Measurements from ENCODE around the gene METRN.
"Not testable (repeated sequence)": the region's sequence is repeated elsewhere in the genome, so short reads cannot be mapped to it uniquely, and the experiment has no call there.

Gene METRN

DNA sequence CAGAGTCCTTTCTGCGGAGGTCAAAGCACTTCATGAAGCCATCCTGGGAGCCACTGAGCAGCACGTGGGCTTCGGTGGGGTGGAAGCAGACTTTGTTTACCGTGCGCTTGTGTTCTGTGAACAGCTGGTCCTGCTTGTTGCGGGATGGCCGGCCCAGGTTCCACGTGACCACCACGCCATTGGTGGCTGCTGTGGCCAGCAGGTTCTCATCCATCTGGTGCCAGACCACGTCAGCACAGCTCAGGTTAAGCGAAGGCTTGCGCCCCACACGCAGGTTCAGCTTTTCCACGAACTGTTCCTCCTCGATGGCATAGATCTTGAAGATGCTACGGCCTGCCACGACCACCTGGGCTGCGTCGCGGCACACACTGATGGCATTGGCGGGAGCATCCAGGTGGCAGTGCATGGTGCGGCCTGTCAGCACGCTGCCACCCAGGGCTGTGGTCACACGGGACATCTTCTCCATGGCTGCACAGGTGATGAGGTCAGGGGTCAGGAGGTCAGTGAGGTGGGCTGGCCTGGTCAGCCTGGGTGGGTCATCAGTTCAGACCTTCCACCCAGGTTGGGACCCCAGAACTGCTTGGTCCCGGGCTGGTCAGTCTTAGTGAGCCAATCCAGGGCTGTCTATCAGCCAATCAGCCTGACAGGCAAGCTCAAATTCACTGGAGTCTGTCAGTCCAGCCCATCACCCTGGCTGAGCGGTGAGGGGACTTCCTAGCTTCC, 25.6 kb upstream of the METRN start:
- Histone ChIP-seq H3K9ac (ENCODE audit: low read length) (peak overlapping the region; percentile 95), H2BK15ac (ENCODE audit: low read depth, poor library complexity, severe bottlenecking) (no peak overlapping the region), H3K4me3 (ENCODE audit: insufficient read depth in 1 of 2, low read depth in 1 of 2, low read length in 2 of 2) (peak overlapping the region; percentile 78 to 96), H3K27me3 (ENCODE audit: control insufficient read depth in 1 of 2, insufficient read depth in 1 of 2, low read length in 2 of 2) (peaks cover 22 to 26% of the 10 kb centered on the region in 2 experiments), H2AK5ac (ENCODE audit: low read length, severe bottlenecking) (no peak overlapping the region), H3K9me3 (ENCODE audit: control insufficient read depth, low read length) (no peaks in the 10 kb centered on the region), H3K18ac (ENCODE audit: low read depth in 1 of 2, low read length in 2 of 2) (peak overlapping the region in 1 of 2 experiments; percentile 63), H2BK12ac (ENCODE audit: low read length in 2 of 2) (no peak overlapping the region), H2BK5ac (ENCODE audit: low read depth, low read length, poor library complexity, severe bottlenecking) (no peak overlapping the region), H3K14ac (ENCODE audit: low read length in 2 of 2) (no peak overlapping the region), H3K4me2 (ENCODE audit: low read length, poor library complexity, severe bottlenecking) (peak overlapping the region; percentile 85), H2AFZ (ENCODE audit: low read depth, low read length) (no peak overlapping the region), H3K79me1 (replicated peaks; ENCODE audit: low read length, poor library complexity, severe bottlenecking) (peaks cover 39% of the 10 kb centered on the region), H4K91ac (ENCODE audit: low read length) (peak overlapping the region; percentile 75), H2BK120ac (ENCODE audit: low read depth, low read length) (no peak overlapping the region), H4K8ac (ENCODE audit: low read length) (peak overlapping the region; percentile 96), H3K4me1 (ENCODE audit: control insufficient read depth, insufficient read depth, low read depth, low read length) (peaks cover 43% of the 10 kb centered on the region), H3K27ac (ENCODE audit: low read length, poor library complexity, severe bottlenecking) (no peak overlapping the region), H3K4ac (ENCODE audit: low read depth in 1 of 2, low read length in 2 of 2) (peak overlapping the region; percentile 80 to 88), H3K36me3 (ENCODE audit: control insufficient read depth in 1 of 2, insufficient read depth in 2 of 2, low read depth in 1 of 2, low read length in 2 of 2) (peaks cover 25 to 44% of the 10 kb centered on the region in 2 experiments), H3K23ac (ENCODE audit: low read length in 2 of 2) (no peak overlapping the region)
- 91% methylated on average over 25 of the region's 26 CpGs for WGBS
- DNase-seq, result no peak

DNA sequence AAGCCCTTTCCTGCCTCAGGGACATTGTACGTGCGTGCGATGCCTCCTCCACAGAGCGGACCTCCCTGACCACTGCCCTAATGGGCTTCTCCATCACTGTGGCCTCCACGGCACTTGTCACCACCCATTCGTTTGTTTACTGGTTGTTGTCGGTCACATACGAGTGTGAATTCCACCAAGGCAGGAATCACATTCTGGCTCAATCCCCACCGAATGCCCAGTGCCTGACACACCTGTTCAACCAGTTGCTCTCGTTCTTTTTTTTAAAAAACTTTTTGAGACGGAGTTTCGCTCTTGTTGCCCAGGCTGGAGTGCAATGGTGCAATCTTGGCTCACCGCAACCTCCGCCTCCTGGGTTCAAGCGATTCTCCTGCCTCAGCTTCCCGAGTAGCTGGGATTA, 23.7 kb upstream of the METRN start:
- not testable (repeated sequence) for H2BK12ac ChIP-seq (ENCODE audit: low read length in 2 of 2); H3K18ac ChIP-seq (ENCODE audit: low read depth in 1 of 2, low read length in 2 of 2); H2BK120ac ChIP-seq (ENCODE audit: low read depth, low read length); H3K9ac ChIP-seq (ENCODE audit: low read length); H3K9me3 ChIP-seq (ENCODE audit: control insufficient read depth, low read length); H3K4me2 ChIP-seq (ENCODE audit: low read length, poor library complexity, severe bottlenecking); H2AFZ ChIP-seq (ENCODE audit: low read depth, low read length); H2AK5ac ChIP-seq (ENCODE audit: low read length, severe bottlenecking); H4K91ac ChIP-seq (ENCODE audit: low read length); DNase-seq; H3K4me3 ChIP-seq (ENCODE audit: insufficient read depth in 1 of 2, low read depth in 1 of 2, low read length in 2 of 2); H4K8ac ChIP-seq (ENCODE audit: low read length); H3K27ac ChIP-seq (ENCODE audit: low read length, poor library complexity, severe bottlenecking); H2BK5ac ChIP-seq (ENCODE audit: low read depth, low read length, poor library complexity, severe bottlenecking); H3K23ac ChIP-seq (ENCODE audit: low read length in 2 of 2); H3K4ac ChIP-seq (ENCODE audit: low read depth in 1 of 2, low read length in 2 of 2); H2BK15ac ChIP-seq (ENCODE audit: low read depth, poor library complexity, severe bottlenecking); H3K14ac ChIP-seq (ENCODE audit: low read length in 2 of 2)
- Histone ChIP-seq H3K4me1 (ENCODE audit: control insufficient read depth, insufficient read depth, low read depth, low read length) (peaks cover 39% of the 10 kb centered on the region), H3K36me3 (ENCODE audit: control insufficient read depth in 1 of 2, insufficient read depth in 2 of 2, low read depth in 1 of 2, low read length in 2 of 2) (peaks cover 17 to 27% of the 10 kb centered on the region in 2 experiments), H3K79me1 (replicated peaks; ENCODE audit: low read length, poor library complexity, severe bottlenecking) (peaks cover 25% of the 10 kb centered on the region), H3K27me3 (ENCODE audit: control insufficient read depth in 1 of 2, insufficient read depth in 1 of 2, low read length in 2 of 2) (peaks cover 41 to 43% of the 10 kb centered on the region in 2 experiments)
- 87% methylated on average over 16 of the region's 16 CpGs for WGBS

DNA sequence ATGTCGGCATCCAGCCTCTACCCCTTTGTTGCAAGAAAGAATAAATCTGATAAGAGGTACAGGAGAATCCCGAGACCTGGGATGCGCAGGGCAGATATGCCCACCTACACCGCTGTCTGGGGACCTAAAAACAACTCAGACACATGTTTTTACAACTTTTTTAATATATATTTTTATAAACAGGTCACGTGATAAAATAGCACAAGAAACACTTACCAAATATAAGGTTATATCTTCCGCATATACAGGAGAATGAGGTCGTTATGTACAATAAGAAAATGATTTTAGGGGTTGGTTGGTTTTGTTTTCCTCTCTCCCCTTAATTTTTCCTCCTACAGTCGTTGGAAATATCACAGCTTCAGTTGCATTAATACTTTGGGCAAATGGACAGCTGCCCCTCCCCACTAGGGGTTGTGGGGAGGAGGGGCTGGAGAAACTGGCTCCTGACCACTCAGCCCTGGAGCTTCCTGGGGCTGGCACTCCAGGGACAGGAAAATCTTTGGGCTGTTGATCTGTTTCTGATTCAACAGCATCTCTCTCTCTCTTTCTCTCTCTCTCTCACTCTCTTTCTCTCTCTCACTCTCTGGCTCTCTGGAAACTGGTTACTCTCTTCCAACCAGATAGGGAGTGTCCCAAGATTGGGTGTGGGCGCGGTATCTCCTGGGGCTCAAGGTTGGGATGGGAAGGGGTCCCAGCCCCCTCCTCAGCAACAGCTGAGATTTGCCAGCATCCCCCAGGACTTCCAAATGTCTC, 22.4 kb upstream of the METRN start:
- Histone ChIP-seq H3K18ac (ENCODE audit: low read depth in 1 of 2, low read length in 2 of 2) (no peak overlapping the region), H4K91ac (ENCODE audit: low read length) (no peak overlapping the region), H3K4me2 (ENCODE audit: low read length, poor library complexity, severe bottlenecking) (no peak overlapping the region), H3K4ac (ENCODE audit: low read depth in 1 of 2, low read length in 2 of 2) (no peak overlapping the region), H3K79me1 (replicated peaks; ENCODE audit: low read length, poor library complexity, severe bottlenecking) (peaks cover 15% of the 10 kb centered on the region), H3K9me3 (ENCODE audit: control insufficient read depth, low read length) (no peaks in the 10 kb centered on the region), H2AFZ (ENCODE audit: low read depth, low read length) (no peak overlapping the region), H3K27ac (ENCODE audit: low read length, poor library complexity, severe bottlenecking) (no peak overlapping the region), H4K8ac (ENCODE audit: low read length) (no peak overlapping the region), H3K4me1 (ENCODE audit: control insufficient read depth, insufficient read depth, low read depth, low read length) (peaks cover 37% of the 10 kb centered on the region), H3K14ac (ENCODE audit: low read length in 2 of 2) (no peak overlapping the region), H2BK5ac (ENCODE audit: low read depth, low read length, poor library complexity, severe bottlenecking) (no peak overlapping the region), H2BK120ac (ENCODE audit: low read depth, low read length) (no peak overlapping the region), H2BK15ac (ENCODE audit: low read depth, poor library complexity, severe bottlenecking) (no peak overlapping the region), H2AK5ac (ENCODE audit: low read length, severe bottlenecking) (no peak overlapping the region), H3K36me3 (ENCODE audit: control insufficient read depth in 1 of 2, insufficient read depth in 2 of 2, low read depth in 1 of 2, low read length in 2 of 2) (peaks cover 4 to 16% of the 10 kb centered on the region in 2 experiments), H3K9ac (ENCODE audit: low read length) (no peak overlapping the region), H3K27me3 (ENCODE audit: control insufficient read depth in 1 of 2, insufficient read depth in 1 of 2, low read length in 2 of 2) (peaks cover 49% of the 10 kb centered on the region in 2 experiments), H3K4me3 (ENCODE audit: insufficient read depth in 1 of 2, low read depth in 1 of 2, low read length in 2 of 2) (no peak overlapping the region), H2BK12ac (ENCODE audit: low read length in 2 of 2) (no peak overlapping the region), H3K23ac (ENCODE audit: low read length in 2 of 2) (no peak overlapping the region)
- 100% methylated on average over 6 of the region's 10 CpGs for WGBS
- DNase-seq, result no peak

DNA sequence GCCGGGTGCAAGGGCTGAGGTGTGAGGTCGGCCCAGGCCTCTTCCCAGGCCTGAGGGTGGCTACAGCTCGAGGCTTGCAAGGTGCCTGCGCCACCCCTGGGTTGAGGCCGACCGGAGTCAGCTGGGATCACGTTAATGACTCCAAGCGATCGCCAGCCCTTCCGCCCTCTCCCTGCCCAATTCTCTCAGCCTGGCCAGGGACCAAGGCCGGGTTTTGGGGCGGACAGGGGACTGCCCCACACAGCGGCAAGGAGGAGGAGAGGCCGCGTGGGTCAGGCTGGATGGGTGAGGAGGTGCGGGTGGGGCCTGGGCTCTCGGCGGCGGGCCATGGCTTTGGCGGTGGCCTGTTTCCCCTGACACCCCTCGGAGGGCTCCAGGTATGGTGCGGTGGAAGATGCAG, 21.6 kb upstream of the METRN start:
- H2AK5ac ChIP-seq (ENCODE audit: low read length, severe bottlenecking), result no peak overlapping the region
- H3K4me3 ChIP-seq (ENCODE audit: insufficient read depth in 1 of 2, low read depth in 1 of 2, low read length in 2 of 2), result no peak overlapping the region
- 54% methylated on average over 22 of the region's 22 CpGs for WGBS
- H2AFZ ChIP-seq (ENCODE audit: low read depth, low read length), result no peak overlapping the region
- H3K4me1 ChIP-seq (ENCODE audit: control insufficient read depth, insufficient read depth, low read depth, low read length), result peaks cover 36% of the 10 kb centered on the region
- H3K9ac ChIP-seq (ENCODE audit: low read length), result no peak overlapping the region
- H3K4me2 ChIP-seq (ENCODE audit: low read length, poor library complexity, severe bottlenecking), result no peak overlapping the region
- H3K14ac ChIP-seq (ENCODE audit: low read length in 2 of 2), result no peak overlapping the region
- H2BK12ac ChIP-seq (ENCODE audit: low read length in 2 of 2), result no peak overlapping the region
- no peak overlapping the region for H3K27ac ChIP-seq (ENCODE audit: low read length, poor library complexity, severe bottlenecking)
- DNase-seq, result no peak
- peaks cover 0 to 10% of the 10 kb centered on the region in 2 experiments for H3K36me3 ChIP-seq (ENCODE audit: control insufficient read depth in 1 of 2, insufficient read depth in 2 of 2, low read depth in 1 of 2, low read length in 2 of 2)
- no peaks in the 10 kb centered on the region for H3K9me3 ChIP-seq (ENCODE audit: control insufficient read depth, low read length)
- no peak overlapping the region for H2BK120ac ChIP-seq (ENCODE audit: low read depth, low read length)
- no peak overlapping the region for H2BK5ac ChIP-seq (ENCODE audit: low read depth, low read length, poor library complexity, severe bottlenecking)
- peaks cover 51 to 52% of the 10 kb centered on the region in 2 experiments for H3K27me3 ChIP-seq (ENCODE audit: control insufficient read depth in 1 of 2, insufficient read depth in 1 of 2, low read length in 2 of 2)
- H2BK15ac ChIP-seq (ENCODE audit: low read depth, poor library complexity, severe bottlenecking), result no peak overlapping the region
- H3K4ac ChIP-seq (ENCODE audit: low read depth in 1 of 2, low read length in 2 of 2), result no peak overlapping the region
- H3K79me1 ChIP-seq (replicated peaks; ENCODE audit: low read length, poor library complexity, severe bottlenecking), result peaks cover 15% of the 10 kb centered on the region
- H4K91ac ChIP-seq (ENCODE audit: low read length), result no peak overlapping the region
- H3K23ac ChIP-seq (ENCODE audit: low read length in 2 of 2), result no peak overlapping the region
- no peak overlapping the region for H4K8ac ChIP-seq (ENCODE audit: low read length)
- no peak overlapping the region for H3K18ac ChIP-seq (ENCODE audit: low read depth in 1 of 2, low read length in 2 of 2)
